IMR-90 (cell line): ENCODE results near the gene SLC9A9. TPM values are rescaled to one million over a fixed set of nuclear protein-coding genes. Genes with fewer than 3 reads are reported as not detected.

Experiments used
- ATAC-seq: fragments of 200-7000 bp; cut with Tn5 transposase; 2 replicates; pipeline ENCODE4 v1.9.1; 2020; ENCODE audit warnings: low read depth, mild to moderate bottlenecking, moderate library complexity
- BruUV-seq: library from RNA; stranded (reverse); fragments of 400-500 nt; replicated peaks from 2 replicates; lab custom pipeline; 2021; lab: Mats Ljungman, UMichigan
- CTCF ChIA-PET: fragments of 300-600 bp; formaldehyde crosslinking; extraction: SDS; loops from one replicate; lab custom pipeline; 2021; ENCODE audit warnings: antibody characterized with exemption; lab: Yijun Ruan, JAX
- POLR2A ChIA-PET: fragments of 300-600 bp; sonication (Branson Sonifier 250); formaldehyde crosslinking; loops from one replicate; lab custom pipeline; 2022; ENCODE audit warnings: antibody characterized with exemption; ENCODE audit not compliant: unreplicated experiment; lab: Charles Lee
- DNase-seq: peaks from one replicate; pipeline ENCODE4 v3.0.0; 2013
- H2AFZ ChIP-seq: replicated peaks from 2 replicates; pipeline ENCODE3; 2013; ENCODE audit warnings: low read length, mild to moderate bottlenecking; ENCODE audit not compliant: poor library complexity
- H2AK5ac ChIP-seq: 2 replicates; pipeline ENCODE4 v1.6.1; 2013; ENCODE audit warnings: low read depth, low read length, inconsistent platforms
- H2AK9ac ChIP-seq: replicated peaks from 2 replicates; pipeline ENCODE3; 2013; ENCODE audit warnings: mild to moderate bottlenecking, low read depth, low read length, moderate library complexity; ENCODE audit not compliant: poor library complexity
- H2BK120ac ChIP-seq: 2 replicates; pipeline ENCODE4 v1.6.1; 2013; ENCODE audit warnings: low read depth, low read length, inconsistent platforms
- H2BK15ac ChIP-seq: 3 replicates; pipeline ENCODE4 v1.6.1; 2013; ENCODE audit warnings: low read depth, low read length, inconsistent platforms
- H2BK20ac ChIP-seq: 2 replicates; pipeline ENCODE4 v1.6.1; 2013; ENCODE audit warnings: low read depth, mild to moderate bottlenecking, inconsistent platforms, low read length, moderate library complexity
- H2BK5ac ChIP-seq: 2 replicates; pipeline ENCODE4 v1.6.1; 2013; ENCODE audit warnings: mild to moderate bottlenecking, low read depth, low read length, inconsistent platforms; ENCODE audit not compliant: poor library complexity, severe bottlenecking
- H3K14ac ChIP-seq: replicated peaks from 2 replicates; pipeline ENCODE4 v1.6.1; 2013; ENCODE audit warnings: low read depth, low read length, inconsistent platforms
- H3K18ac ChIP-seq: 2 replicates; pipeline ENCODE4 v1.6.1; 2013; ENCODE audit warnings: low read depth, low read length, control low read depth
- H3K23ac ChIP-seq: 2 replicates; pipeline ENCODE4 v1.6.1; 2013; ENCODE audit warnings: low read depth, low read length, inconsistent platforms
- H3K27ac ChIP-seq: 2 replicates; pipeline ENCODE4 v1.5.1; 2013; ENCODE audit warnings: mild to moderate bottlenecking, control low read depth, low read length; ENCODE audit not compliant: insufficient read depth
- H3K27me3 ChIP-seq: 2 replicates; pipeline ENCODE4 v1.6.1; 2013; ENCODE audit warnings: low read length; ENCODE audit not compliant: control insufficient read depth, insufficient read depth
- H3K36me3 ChIP-seq: 2 replicates; pipeline ENCODE4 v1.6.1; 2013; ENCODE audit warnings: low read length, mixed read lengths; ENCODE audit not compliant: control insufficient read depth, insufficient read depth
- H3K4ac ChIP-seq: 2 replicates; pipeline ENCODE4 v1.6.1; 2013; ENCODE audit warnings: low read depth, low read length, inconsistent platforms
- H3K4me1 ChIP-seq: 2 replicates; pipeline ENCODE4 v1.6.1; 2013; ENCODE audit warnings: low read length, mixed read lengths; ENCODE audit not compliant: control insufficient read depth, insufficient read depth
- H3K4me2 ChIP-seq: 2 replicates; pipeline ENCODE4 v1.6.1; 2013; ENCODE audit warnings: low read depth, mild to moderate bottlenecking, control low read depth, low read length, moderate library complexity
- H3K4me3 ChIP-seq: 2 replicates; pipeline ENCODE4 v1.5.1; 2013; ENCODE audit warnings: low read depth, mild to moderate bottlenecking, control low read depth, low read length, moderate library complexity; ENCODE audit not compliant: insufficient read depth
- H3K56ac ChIP-seq: 2 replicates; pipeline ENCODE4 v1.6.1; 2013; ENCODE audit warnings: low read length, inconsistent platforms; ENCODE audit not compliant: insufficient read depth; ENCODE audit errors: extremely low read depth
- H3K79me1 ChIP-seq, 2 experiments: 2 replicates each; pipeline ENCODE4 v1.6.1; 2013; ENCODE audit warnings: low read length in 2 of 2, inconsistent platforms in 1 of 2, low read depth in 1 of 2
- H3K9ac ChIP-seq: 2 replicates; pipeline ENCODE4 v1.6.1; 2013; ENCODE audit warnings: low read depth, low read length, control low read depth
- H3K9me1 ChIP-seq: 2 replicates; pipeline ENCODE4 v1.6.1; 2013; ENCODE audit warnings: low read length, inconsistent platforms; ENCODE audit not compliant: insufficient read depth
- H3K9me3 ChIP-seq: 2 replicates; pipeline ENCODE4 v1.6.1; 2013; ENCODE audit warnings: low read length; ENCODE audit not compliant: control insufficient read depth, insufficient read depth
- H4K20me1 ChIP-seq: 2 replicates; pipeline ENCODE4 v1.6.1; 2013; ENCODE audit warnings: low read length, inconsistent platforms; ENCODE audit not compliant: insufficient read depth
- H4K5ac ChIP-seq: 2 replicates; pipeline ENCODE4 v1.6.1; 2013; ENCODE audit warnings: mild to moderate bottlenecking, low read depth, low read length, control low read depth
- H4K8ac ChIP-seq, 2 experiments: 2 replicates each; pipeline ENCODE4 v1.6.1; 2013; ENCODE audit warnings: low read depth in 2 of 2, low read length in 2 of 2, control low read depth in 1 of 2, inconsistent platforms in 1 of 2
- H4K91ac ChIP-seq: 2 replicates; pipeline ENCODE4 v1.6.1; 2013; ENCODE audit warnings: low read depth, low read length, inconsistent platforms; ENCODE audit not compliant: insufficient read depth
- CEBPB ChIP-seq: IDR thresholded peaks from 2 replicates; pipeline ENCODE4 v1.6.1; 2012; ENCODE audit warnings: low read depth, low read length, improper control_type of control experiment
- SMC3 ChIP-seq: fragments of 150-350 bp; IDR thresholded peaks from 2 replicates; pipeline ENCODE4 v1.6.1; 2016; ENCODE audit warnings: low read depth, mild to moderate bottlenecking, antibody characterized with exemption, low read length, moderate library complexity
- dilution Hi-C: fragments of 300-500 bp; cut with HindIII; formaldehyde crosslinking; loops from one replicate; pipeline ENCODE4 v1.14.3; 2018; ENCODE audit warnings: low sequenced_read_pairs; ENCODE audit not compliant: unreplicated experiment
- in situ Hi-C: fragments of 300-500 bp; cut with MboI; formaldehyde crosslinking; loops from 3 replicates; pipeline ENCODE4 v1.14.3; 2019; ENCODE audit warnings: low sequenced_read_pairs, inconsistent platforms, mixed read lengths
- intact Hi-C: fragments of 100-400 bp; cut with micrococcal nuclease; formaldehyde crosslinking; loops from 2 replicates; pipeline ENCODE4 v1.10.0; 2022
- polyA plus RNA-seq, 3 experiments: library from polyadenylated mRNA; depleted of rRNA; stranded (reverse); fragments of >200 nt; gene quantifications; 2 replicates each; pipeline ENCODE4 v1.2.3, GENCODE V29; 2012; ENCODE audit warnings: low replicate concordance in 1 of 3
- total RNA-seq: library from RNA; depleted of rRNA; stranded (reverse); fragments of >200 nt; gene quantifications from 2 replicates; pipeline ENCODE4 v1.2.3, GENCODE V29; 2012
- TF ChIP-seq, protein P1 (sequence below): conservative IDR thresholded peaks from 2 replicates; pipeline ENCODE4 v1.5.1; 2012; ENCODE audit warnings: mild to moderate bottlenecking, low read depth, low read length, improper control_type of control experiment

SLC9A9 gene
- total and polyA plus RNA-seq, 2 of the 4 experiments (the other 2 are of a cell fraction) = 1.4 to 2.3 TPM

DNA sequence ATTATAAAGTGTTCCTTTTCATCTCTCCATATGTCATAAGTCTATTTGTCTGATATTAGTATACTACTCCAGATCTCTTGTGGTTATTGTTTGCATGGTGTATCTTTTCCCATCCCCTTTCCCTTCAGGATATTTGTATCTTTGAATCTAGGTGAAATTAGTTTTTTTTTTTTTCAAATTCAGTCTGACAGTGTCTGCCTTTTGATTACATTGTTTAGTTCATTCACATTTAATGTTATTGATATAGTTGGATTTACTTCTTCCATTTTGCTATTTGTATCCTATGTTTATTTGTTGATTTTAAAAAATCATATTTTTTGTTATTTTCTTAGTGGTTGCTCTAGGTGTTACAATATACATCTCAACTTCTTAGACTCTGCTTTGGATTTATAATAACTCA lies 445.7 kb downstream of the SLC9A9 start:
- ChIA-PET CTCF (no interaction called here), POLR2A (no interaction called here)
- no peak overlapping the region for H2AFZ ChIP-seq
- H3K9me3 ChIP-seq = no peaks in the 10 kb centered on the region
- H3K9me1 ChIP-seq = no peaks in the 10 kb centered on the region
- H4K91ac ChIP-seq = no peak overlapping the region
- H3K14ac ChIP-seq = no peak overlapping the region
- H3K4me3 ChIP-seq = no peak overlapping the region
- intact Hi-C loops = no loop called here
- H3K4me2 ChIP-seq = no peak overlapping the region
- no peaks in the 10 kb centered on the region for H3K27me3 ChIP-seq
- no peak overlapping the region for H3K27ac ChIP-seq
- H3K36me3 ChIP-seq = no peaks in the 10 kb centered on the region
- no peaks in the 10 kb centered on the region for H4K20me1 ChIP-seq
- H3K18ac ChIP-seq = no peak overlapping the region
- no TSS peak for BruUV-seq
- H2BK15ac ChIP-seq = no peak overlapping the region
- no peak overlapping the region for H2BK5ac ChIP-seq
- dilution Hi-C loops = no loop called here
- H3K4ac ChIP-seq = no peak overlapping the region
- TF ChIP-seq CEBPB = no peak
- TF ChIP-seq SMC3 = no peak
- TF ChIP-seq, protein P1, sequence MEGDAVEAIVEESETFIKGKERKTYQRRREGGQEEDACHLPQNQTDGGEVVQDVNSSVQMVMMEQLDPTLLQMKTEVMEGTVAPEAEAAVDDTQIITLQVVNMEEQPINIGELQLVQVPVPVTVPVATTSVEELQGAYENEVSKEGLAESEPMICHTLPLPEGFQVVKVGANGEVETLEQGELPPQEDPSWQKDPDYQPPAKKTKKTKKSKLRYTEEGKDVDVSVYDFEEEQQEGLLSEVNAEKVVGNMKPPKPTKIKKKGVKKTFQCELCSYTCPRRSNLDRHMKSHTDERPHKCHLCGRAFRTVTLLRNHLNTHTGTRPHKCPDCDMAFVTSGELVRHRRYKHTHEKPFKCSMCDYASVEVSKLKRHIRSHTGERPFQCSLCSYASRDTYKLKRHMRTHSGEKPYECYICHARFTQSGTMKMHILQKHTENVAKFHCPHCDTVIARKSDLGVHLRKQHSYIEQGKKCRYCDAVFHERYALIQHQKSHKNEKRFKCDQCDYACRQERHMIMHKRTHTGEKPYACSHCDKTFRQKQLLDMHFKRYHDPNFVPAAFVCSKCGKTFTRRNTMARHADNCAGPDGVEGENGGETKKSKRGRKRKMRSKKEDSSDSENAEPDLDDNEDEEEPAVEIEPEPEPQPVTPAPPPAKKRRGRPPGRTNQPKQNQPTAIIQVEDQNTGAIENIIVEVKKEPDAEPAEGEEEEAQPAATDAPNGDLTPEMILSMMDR = no peak
- no peak overlapping the region for H2BK20ac ChIP-seq
- H3K56ac ChIP-seq = no peak overlapping the region
- H4K5ac ChIP-seq = no peak overlapping the region
- no peak overlapping the region for H2AK9ac ChIP-seq
- no peak overlapping the region for H2AK5ac ChIP-seq
- DNase-seq (no peak), ATAC-seq (no peak)
- in situ Hi-C loops = no loop called here
- H2BK120ac ChIP-seq = no peak overlapping the region
- no peak overlapping the region for H3K9ac ChIP-seq
- H3K79me1 ChIP-seq = no peaks in the 10 kb centered on the region
- no peak overlapping the region for H4K8ac ChIP-seq
- H3K4me1 ChIP-seq = no peaks in the 10 kb centered on the region
- H3K23ac ChIP-seq = no peak overlapping the region
